PC-9 (cell line): Measurements from ENCODE around the gene PFDN4. TPM values are rescaled to one million over a fixed set of nuclear protein-coding genes. Genes with fewer than 3 reads are reported as not detected.

ENCODE experiments used
- BruUV-seq: library from RNA; stranded (reverse); fragments of 400-500 nt; replicated peaks from 2 replicates; lab custom pipeline; 2021; lab: Mats Ljungman, UMichigan
- CTCF ChIA-PET: fragments of 300-600 bp; sonication (Branson Sonifier 250); formaldehyde crosslinking; loops from one replicate; lab custom pipeline; 2022; ENCODE audit warnings: antibody characterized with exemption; lab: Charles Lee
- POLR2A ChIA-PET: fragments of 300-600 bp; sonication (Branson Sonifier 250); formaldehyde crosslinking; loops from one replicate; lab custom pipeline; 2022; ENCODE audit warnings: antibody characterized with exemption; ENCODE audit not compliant: unreplicated experiment; lab: Charles Lee
- DNase-seq, 2 experiments: peaks; one replicate each; pipeline versions ENCODE4 v3.0.0 to v3.0.0-alpha.2; 2015 to 2022; ENCODE audit warnings: mixed read lengths in 1 of 2
- H2AFZ ChIP-seq: fragments of 200-600 bp; sonication (generic); 2 replicates; pipeline ENCODE4 v1.8.1; 2017; ENCODE audit warnings: antibody characterized with exemption
- H3F3A ChIP-seq: fragments of 200-600 bp; sonication (generic); 2 replicates; pipeline ENCODE4 v1.8.1; 2017; ENCODE audit warnings: antibody characterized with exemption, mild to moderate bottlenecking, low read depth; ENCODE audit not compliant: insufficient read depth
- H3K27ac ChIP-seq: fragments of 200-600 bp; sonication (generic); 2 replicates; pipeline ENCODE4 v1.6.1; 2016; ENCODE audit warnings: mixed run types
- H3K27me3 ChIP-seq: fragments of 200-600 bp; sonication (generic); 2 replicates; pipeline ENCODE4 v1.6.1; 2016; ENCODE audit warnings: low read depth, mixed run types; ENCODE audit not compliant: insufficient read depth
- H3K36me3 ChIP-seq: fragments of 200-600 bp; sonication (generic); 2 replicates; pipeline ENCODE4 v1.6.1; 2016; ENCODE audit warnings: low read depth, mixed run types
- H3K4me1 ChIP-seq: fragments of 200-600 bp; sonication (generic); replicated peaks from 2 replicates; pipeline ENCODE4 v1.6.1; 2016; ENCODE audit warnings: mixed run types; ENCODE audit not compliant: insufficient read depth
- H3K4me2 ChIP-seq: fragments of 200-600 bp; sonication (generic); 2 replicates; pipeline ENCODE4 v1.6.1; 2017; ENCODE audit warnings: mixed run types
- H3K4me3 ChIP-seq: fragments of 200-600 bp; sonication (generic); 2 replicates; pipeline ENCODE4 v1.6.1; 2016; ENCODE audit warnings: mixed run types
- H3K79me2 ChIP-seq: fragments of 200-600 bp; sonication (generic); 2 replicates; pipeline ENCODE4 v1.6.1; 2017; ENCODE audit warnings: low read depth, mixed run types
- H3K9me2 ChIP-seq: fragments of 200-600 bp; sonication (generic); 2 replicates; pipeline ENCODE4 v1.8.1; 2017; ENCODE audit warnings: mild to moderate bottlenecking; ENCODE audit not compliant: insufficient read depth
- H3K9me3 ChIP-seq: fragments of 200-600 bp; sonication (generic); 2 replicates; pipeline ENCODE4 v1.8.1; 2016; ENCODE audit warnings: low read depth; ENCODE audit not compliant: insufficient read depth
- H4K20me1 ChIP-seq: fragments of 200-600 bp; sonication (generic); 2 replicates; pipeline ENCODE4 v1.8.1; 2017; ENCODE audit not compliant: insufficient read depth
- CTCF ChIP-seq: fragments of 200-600 bp; sonication (generic); conservative IDR thresholded peaks from 2 replicates; pipeline ENCODE4 v1.6.1; 2017; ENCODE audit warnings: mixed run types, antibody characterized with exemption, mild to moderate bottlenecking, moderate library complexity
- EZH2 ChIP-seq: fragments of 200-600 bp; sonication (generic); IDR thresholded peaks from 2 replicates; pipeline ENCODE4 v1.8.0; 2017; ENCODE audit warnings: antibody characterized with exemption, low read depth
- intact Hi-C: fragments of 100-400 bp; cut with micrococcal nuclease; formaldehyde crosslinking; loops from one replicate; pipeline ENCODE4 v1.10.0; 2022; ENCODE audit not compliant: unreplicated experiment
- total RNA-seq: library from RNA; stranded (reverse); gene quantifications from 2 replicates; pipeline ENCODE4 v1.2.3, GENCODE V29; 2021

The PFDN4 gene
- total RNA-seq, 1 experiment from 2014 or later: 49.5 TPM

GRCh38 chr20:54204481-54204880 lies 3.4 kb upstream of the PFDN4 start:
- TF ChIP-seq EZH2 (no peak), CTCF (no peak)
- POLR2A ChIA-PET: no interaction called here
- CTCF ChIA-PET: no interaction called here
- no peak overlapping the region for H3K4me3 ChIP-seq
- H3K4me1 ChIP-seq: peaks cover 21% of the 10 kb centered on the region
- peaks cover 15% of the 10 kb centered on the region for H3K79me2 ChIP-seq
- H3F3A ChIP-seq: peaks cover 17% of the 10 kb centered on the region; the same call in 1 of the 2 replicates
- no peak overlapping the region for H3K27ac ChIP-seq
- no peaks in the 10 kb centered on the region for H3K27me3 ChIP-seq
- intact Hi-C loops: loop anchor here (10.0 kb wide), 1 partner anchor 1960 kb away; no protein-coding TSS in a partner anchor
- H3K9me3 ChIP-seq: no peaks in the 10 kb centered on the region; the same call in 1 of the 2 replicates
- H3K36me3 ChIP-seq: no peaks in the 10 kb centered on the region
- H2AFZ ChIP-seq: no peak overlapping the region
- DNase-seq: no peak
- H3K4me2 ChIP-seq: no peak overlapping the region
- no peaks in the 10 kb centered on the region for H3K9me2 ChIP-seq
- H4K20me1 ChIP-seq: 0 out of 2 replicates have a peak, but pooled peaks cover 1% of the 10 kb centered on the region
- BruUV-seq: no TSS peak

- Histone ChIP-seq H3K9me3 (no peaks in the 10 kb centered on the region; the same call in 1 of the 2 replicates), H3K27me3 (no peaks in the 10 kb centered on the region), H4K20me1 (0 out of 2 replicates have a peak, but pooled peaks cover 10% of the 10 kb centered on the region), H3K9me2 (no peaks in the 10 kb centered on the region), H3K36me3 (peaks cover 4% of the 10 kb centered on the region; the same call in 1 of the 2 replicates), H3K4me1 (peaks cover 27% of the 10 kb centered on the region), H3F3A (peaks cover 15% of the 10 kb centered on the region; the same call in 1 of the 2 replicates), H3K4me3 (no peak overlapping the region), H2AFZ (no peak overlapping the region), H3K4me2 (no peak overlapping the region), H3K27ac (no peak overlapping the region), H3K79me2 (peaks cover 25% of the 10 kb centered on the region)
- TF ChIP-seq CTCF (no peak), EZH2 (no peak)
- CTCF ChIA-PET: no interaction called here
- intact Hi-C loops: loop anchor here (10.0 kb wide), 1 partner anchor 1961 kb away; no protein-coding TSS in a partner anchor
- BruUV-seq: no TSS peak
- POLR2A ChIA-PET: no interaction called here
- DNase-seq: no peak
Observed at GRCh38 chr20:54205450-54205849, 2.4 kb upstream of the PFDN4 start.

GRCh38 chr20:54207053-54207742 lies 689 bp upstream of the PFDN4 start:
- peaks cover 16% of the 10 kb centered on the region; the same call in 1 of the 2 replicates for H3K36me3 ChIP-seq

More at GRCh38 chr20:54207053-54207742, 689 bp upstream of the PFDN4 start:
- no TSS peak for BruUV-seq
- peaks cover 42% of the 10 kb centered on the region for H3K79me2 ChIP-seq
- 0 out of 2 replicates have a peak, but pooled peaks cover 15% of the 10 kb centered on the region for H4K20me1 ChIP-seq
- H3K9me2 ChIP-seq: no peaks in the 10 kb centered on the region
- peaks cover 15% of the 10 kb centered on the region for H3K4me1 ChIP-seq
- H3K4me2 ChIP-seq: peak overlapping the region; percentile 93
- H3K27ac ChIP-seq: peak overlapping the region; percentile 86; the same call in 1 of the 2 replicates
- no peaks in the 10 kb centered on the region for H3F3A ChIP-seq
- no peaks in the 10 kb centered on the region for H3K27me3 ChIP-seq
- intact Hi-C loops: loop anchor here (1.0 to 10.0 kb wide), 2 partner anchors 140 to 1962 kb away; no protein-coding TSS in a partner anchor
- no peak for TF ChIP-seq CTCF
- TF ChIP-seq EZH2: no peak
- POLR2A ChIA-PET: interaction anchor here (0.6 kb wide), 1 partner anchor 301 kb away, joined by 5 read pairs; no protein-coding TSS in a partner anchor
- H3K9me3 ChIP-seq: no peaks in the 10 kb centered on the region; the same call in 1 of the 2 replicates
- CTCF ChIA-PET: interaction anchor here (0.5 to 0.7 kb wide), 5 partner anchors 111 to 440 kb away, joined by 3 to 10 read pairs (median 4); no protein-coding TSS in a partner anchor
- peak overlapping the region; percentile 85 for H2AFZ ChIP-seq
- peak overlapping the region; percentile 73; the same call in 1 of the 2 replicates for H3K4me3 ChIP-seq
- no peak for DNase-seq
